ENCODE measurements around the gene ADAM15.

ADAM15 gene

DNA sequence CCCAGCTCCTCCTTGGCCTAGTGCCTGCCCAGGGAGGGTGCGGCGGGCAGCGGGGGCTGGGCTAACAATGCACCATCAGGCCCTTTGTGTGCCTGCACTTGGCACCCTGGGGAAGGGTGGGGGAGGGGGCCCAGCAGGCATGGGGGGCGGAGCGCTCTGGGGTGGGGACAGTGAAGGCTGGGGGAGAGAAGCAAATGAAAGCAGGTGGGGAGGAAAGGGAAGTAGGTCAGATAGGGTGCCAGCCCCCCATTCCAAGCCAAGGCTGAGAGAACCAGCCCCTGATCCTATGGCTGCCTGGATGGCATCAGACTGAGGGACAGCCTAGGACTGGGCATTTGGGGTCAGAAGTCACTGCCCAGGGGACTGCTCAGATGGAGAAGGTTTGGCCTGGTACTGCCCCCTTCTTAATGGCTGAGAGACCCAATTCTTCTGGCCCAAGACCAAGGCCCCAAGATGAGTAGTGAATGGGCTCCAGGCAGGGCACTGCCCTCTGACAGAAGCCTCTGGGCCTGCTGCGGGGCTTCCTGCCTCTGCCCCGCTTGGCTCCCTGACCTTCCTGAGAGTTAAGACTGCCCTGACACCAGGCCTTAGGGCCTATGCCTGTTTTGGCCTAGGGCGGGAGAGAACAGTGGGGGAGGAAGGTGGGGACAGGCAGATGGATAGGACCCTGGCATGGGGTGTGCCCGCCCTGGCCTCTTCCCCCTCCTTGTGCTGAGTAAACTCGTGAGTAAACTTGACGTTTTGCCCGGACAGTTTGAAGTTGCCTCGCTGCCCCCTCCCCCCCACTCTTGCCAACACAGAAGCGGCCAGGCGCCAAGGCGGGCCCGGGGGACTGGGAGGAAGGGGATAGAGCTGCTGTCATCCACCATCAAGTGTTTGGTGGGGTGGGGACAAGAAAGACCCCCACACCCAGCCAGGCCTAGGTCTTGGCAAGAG, 45.8 kb upstream of the ADAM15 start:
- H3K4me3 ChIP-seq (ENCODE audit: severe bottlenecking): no peak overlapping the region
- peak; percentile 82 for DNase-seq (ENCODE audit: low spot score)
- H3K9me3 ChIP-seq (ENCODE audit: severe bottlenecking): no peaks in the 10 kb centered on the region
- TF ChIP-seq, protein P1, sequence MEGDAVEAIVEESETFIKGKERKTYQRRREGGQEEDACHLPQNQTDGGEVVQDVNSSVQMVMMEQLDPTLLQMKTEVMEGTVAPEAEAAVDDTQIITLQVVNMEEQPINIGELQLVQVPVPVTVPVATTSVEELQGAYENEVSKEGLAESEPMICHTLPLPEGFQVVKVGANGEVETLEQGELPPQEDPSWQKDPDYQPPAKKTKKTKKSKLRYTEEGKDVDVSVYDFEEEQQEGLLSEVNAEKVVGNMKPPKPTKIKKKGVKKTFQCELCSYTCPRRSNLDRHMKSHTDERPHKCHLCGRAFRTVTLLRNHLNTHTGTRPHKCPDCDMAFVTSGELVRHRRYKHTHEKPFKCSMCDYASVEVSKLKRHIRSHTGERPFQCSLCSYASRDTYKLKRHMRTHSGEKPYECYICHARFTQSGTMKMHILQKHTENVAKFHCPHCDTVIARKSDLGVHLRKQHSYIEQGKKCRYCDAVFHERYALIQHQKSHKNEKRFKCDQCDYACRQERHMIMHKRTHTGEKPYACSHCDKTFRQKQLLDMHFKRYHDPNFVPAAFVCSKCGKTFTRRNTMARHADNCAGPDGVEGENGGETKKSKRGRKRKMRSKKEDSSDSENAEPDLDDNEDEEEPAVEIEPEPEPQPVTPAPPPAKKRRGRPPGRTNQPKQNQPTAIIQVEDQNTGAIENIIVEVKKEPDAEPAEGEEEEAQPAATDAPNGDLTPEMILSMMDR (IDR thresholded peaks at IDR 0.05; ENCODE audit: poor library complexity, severe bottlenecking): no peak
- peaks cover 38% of the 10 kb centered on the region for H3K36me3 ChIP-seq (ENCODE audit: low read depth)
- H3K27me3 ChIP-seq (ENCODE audit: insufficient read depth, poor library complexity, severe bottlenecking): no peaks in the 10 kb centered on the region
- ATAC-seq (ENCODE audit: low read depth): peak; percentile 37
- peak overlapping the region; percentile 96 for H3K27ac ChIP-seq (ENCODE audit: poor library complexity, severe bottlenecking)
- peaks cover 42% of the 10 kb centered on the region for H3K4me1 ChIP-seq (ENCODE audit: insufficient read depth, poor library complexity, severe bottlenecking)

DNA sequence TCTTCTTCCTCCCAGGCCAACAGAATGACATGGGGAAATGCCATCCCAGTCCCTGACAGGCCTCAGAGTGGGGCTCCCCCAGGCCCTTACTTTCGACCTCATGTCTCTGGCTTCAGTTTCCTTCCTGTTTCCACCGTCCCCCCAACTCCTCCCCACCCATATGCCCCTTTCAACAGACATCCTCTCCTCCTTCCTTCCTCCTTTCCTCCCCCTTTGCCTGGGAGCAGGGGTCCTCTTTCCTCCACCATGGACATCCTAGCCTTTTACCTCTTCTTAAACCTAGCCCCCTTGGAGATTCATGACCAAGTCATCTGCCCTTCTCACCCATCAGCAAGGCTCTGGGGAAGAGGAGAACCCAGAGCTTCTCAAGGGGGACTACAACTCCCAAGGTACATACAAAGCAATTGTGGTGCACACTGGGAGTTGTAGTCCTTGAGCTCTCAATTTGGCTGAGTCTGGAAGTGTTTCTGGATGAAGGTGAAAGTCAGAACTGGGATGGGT, 44.5 kb upstream of the ADAM15 start:
- no peak for ATAC-seq (ENCODE audit: low read depth)
- Histone ChIP-seq H3K9me3 (ENCODE audit: severe bottlenecking) (no peaks in the 10 kb centered on the region), H3K4me1 (ENCODE audit: insufficient read depth, poor library complexity, severe bottlenecking) (peaks cover 50% of the 10 kb centered on the region), H3K36me3 (ENCODE audit: low read depth) (peaks cover 45% of the 10 kb centered on the region), H3K27me3 (ENCODE audit: insufficient read depth, poor library complexity, severe bottlenecking) (no peaks in the 10 kb centered on the region), H3K4me3 (ENCODE audit: severe bottlenecking) (no peak overlapping the region), H3K27ac (ENCODE audit: poor library complexity, severe bottlenecking) (peak overlapping the region; percentile 96)
- TF ChIP-seq, protein P1 (IDR thresholded peaks at IDR 0.05; ENCODE audit: poor library complexity, severe bottlenecking): no peak
- no peak for DNase-seq (ENCODE audit: low spot score)

DNA sequence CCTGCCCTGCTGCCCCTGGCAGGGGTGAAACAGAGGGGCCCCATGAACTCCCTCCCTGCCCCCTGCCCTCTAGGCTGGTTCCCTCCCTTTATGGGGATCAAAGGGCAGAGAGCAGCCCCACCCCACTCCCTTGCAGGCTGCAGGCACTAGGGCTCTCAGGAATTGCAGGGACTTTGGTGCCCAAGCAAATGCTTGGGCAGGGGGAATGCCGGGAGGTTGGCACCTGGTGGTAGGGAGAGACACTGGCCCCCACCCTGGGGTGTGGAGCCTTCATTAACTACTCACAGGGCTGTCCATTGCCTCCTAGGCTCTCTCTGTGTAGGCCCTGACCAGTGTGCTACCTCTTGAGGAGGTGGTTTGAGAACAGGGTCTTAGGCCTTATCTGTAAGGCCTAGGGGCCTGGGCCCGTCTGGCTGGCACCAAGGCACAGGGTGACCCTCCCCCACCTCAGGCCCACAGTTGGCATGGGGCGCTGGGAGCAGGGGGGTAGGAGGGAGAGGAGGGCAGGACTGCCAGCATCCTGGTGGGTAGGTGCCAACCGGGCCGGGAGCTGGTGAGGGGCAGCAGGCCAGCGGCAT, 43.8 kb upstream of the ADAM15 start:
- ATAC-seq (ENCODE audit: low read depth) (no peak), DNase-seq (ENCODE audit: low spot score) (no peak)
- Histone ChIP-seq H3K4me1 (ENCODE audit: insufficient read depth, poor library complexity, severe bottlenecking) (peaks cover 57% of the 10 kb centered on the region), H3K36me3 (ENCODE audit: low read depth) (peaks cover 47% of the 10 kb centered on the region), H3K27ac (ENCODE audit: poor library complexity, severe bottlenecking) (peak overlapping the region; percentile 96), H3K4me3 (ENCODE audit: severe bottlenecking) (no peak overlapping the region), H3K27me3 (ENCODE audit: insufficient read depth, poor library complexity, severe bottlenecking) (no peaks in the 10 kb centered on the region), H3K9me3 (ENCODE audit: severe bottlenecking) (no peaks in the 10 kb centered on the region)
- TF ChIP-seq, protein P1 (IDR thresholded peaks at IDR 0.05; ENCODE audit: poor library complexity, severe bottlenecking): no peak

DNA sequence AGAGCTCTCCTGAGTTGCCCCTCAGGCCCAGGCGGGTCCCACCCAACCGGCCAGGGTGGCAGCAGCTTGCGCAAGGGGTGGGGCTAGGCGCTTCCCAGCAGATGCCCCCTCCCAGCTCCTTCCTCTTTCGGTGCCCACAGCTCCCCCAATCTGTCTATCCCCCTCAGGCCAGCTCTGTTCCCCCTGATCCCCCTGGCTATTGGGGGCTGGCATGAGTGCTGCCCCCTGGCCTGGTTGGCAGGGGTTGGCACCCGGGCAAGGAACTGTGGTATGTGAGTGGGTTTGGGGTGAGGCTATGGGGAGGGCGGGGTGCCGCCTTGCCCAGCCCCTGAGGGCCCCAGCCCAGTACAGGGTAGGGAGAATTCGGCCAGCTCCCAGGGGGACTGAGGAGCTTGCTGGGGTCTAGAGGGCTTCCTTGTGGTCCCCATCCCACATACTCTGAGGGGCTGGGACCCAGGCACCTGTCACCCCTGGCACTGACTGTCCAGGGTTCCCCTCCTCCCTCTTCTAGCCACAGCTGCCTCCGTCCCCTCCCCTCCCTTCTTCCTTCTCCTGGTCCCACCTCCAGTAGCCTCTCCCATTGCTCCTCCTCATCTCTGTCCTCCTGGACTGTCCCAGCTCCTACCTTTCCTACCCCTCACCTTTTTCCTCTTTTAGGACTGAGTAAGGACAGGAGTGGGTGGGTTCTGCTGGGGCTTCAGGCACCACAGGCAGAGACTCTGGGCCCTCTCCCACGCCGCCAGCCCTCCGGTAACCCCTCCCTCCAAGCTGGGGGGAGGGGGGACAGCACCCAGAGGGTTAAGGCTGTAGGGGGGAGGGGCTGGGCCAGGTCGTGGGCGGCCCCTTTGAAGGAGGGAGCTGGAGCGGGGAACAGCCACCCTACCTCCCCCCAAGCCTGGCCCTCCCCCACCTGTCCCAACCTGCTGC, 42.8 kb upstream of the ADAM15 start:
- no peaks in the 10 kb centered on the region for H3K9me3 ChIP-seq (ENCODE audit: severe bottlenecking)
- ATAC-seq (ENCODE audit: low read depth) (no peak), DNase-seq (ENCODE audit: low spot score) (peak; percentile 44)
- H3K4me1 ChIP-seq (ENCODE audit: insufficient read depth, poor library complexity, severe bottlenecking): peaks cover 58% of the 10 kb centered on the region
- H3K36me3 ChIP-seq (ENCODE audit: low read depth): peaks cover 46% of the 10 kb centered on the region
- H3K27ac ChIP-seq (ENCODE audit: poor library complexity, severe bottlenecking): peak overlapping the region; percentile 96
- no peaks in the 10 kb centered on the region for H3K27me3 ChIP-seq (ENCODE audit: insufficient read depth, poor library complexity, severe bottlenecking)
- TF ChIP-seq, protein P1 (IDR thresholded peaks at IDR 0.05; ENCODE audit: poor library complexity, severe bottlenecking): no peak
- H3K4me3 ChIP-seq (ENCODE audit: severe bottlenecking): no peak overlapping the region
